IPS-15b (cell line): Measurements from ENCODE around the gene NPDC1.
"Not testable (repeated sequence)": the region's sequence is repeated elsewhere in the genome, so short reads cannot be mapped to it uniquely, and the experiment has no call there.

Source experiments
- H3K27me3 ChIP-seq: one replicate; pipeline ENCODE4 v1.6.1; 2013; ENCODE audit warnings: low read length; ENCODE audit not compliant: control insufficient read depth, insufficient read depth
- H3K36me3 ChIP-seq: one replicate; pipeline ENCODE4 v1.6.1; 2013; ENCODE audit warnings: low read length; ENCODE audit not compliant: control insufficient read depth, insufficient read depth
- H3K4me1 ChIP-seq: one replicate; pipeline ENCODE4 v1.6.1; 2013; ENCODE audit warnings: mild to moderate bottlenecking, low read length; ENCODE audit not compliant: control insufficient read depth, insufficient read depth
- H3K4me3 ChIP-seq: one replicate; pipeline ENCODE4 v1.5.1; 2013; ENCODE audit warnings: low read depth, low read length
- H3K9ac ChIP-seq: one replicate; pipeline ENCODE4 v1.6.1; 2013; ENCODE audit warnings: low read depth, mild to moderate bottlenecking, low read length
- H3K9me3 ChIP-seq: one replicate; pipeline ENCODE4 v1.6.1; 2013; ENCODE audit warnings: mild to moderate bottlenecking, low read length; ENCODE audit not compliant: control insufficient read depth, insufficient read depth

NPDC1 gene

GRCh38 chr9:137008312-137008711 is 37.7 kb downstream of the NPDC1 start:
- Histone ChIP-seq H3K9me3 (no peaks in the 10 kb centered on the region), H3K4me3 (no peak overlapping the region), H3K27me3 (no peaks in the 10 kb centered on the region), H3K9ac (no peak overlapping the region), H3K4me1 (no peaks in the 10 kb centered on the region), H3K36me3 (peaks cover 6% of the 10 kb centered on the region)

- peaks cover 6% of the 10 kb centered on the region for H3K36me3 ChIP-seq
- no peak overlapping the region for H3K9ac ChIP-seq
- no peaks in the 10 kb centered on the region for H3K4me1 ChIP-seq
- no peaks in the 10 kb centered on the region for H3K27me3 ChIP-seq
- no peak overlapping the region for H3K4me3 ChIP-seq
- no peaks in the 10 kb centered on the region for H3K9me3 ChIP-seq
Observed at GRCh38 chr9:137007816-137008270, 38.1 kb downstream of the NPDC1 start.

GRCh38 chr9:137007108-137007815 is 38.7 kb downstream of the NPDC1 start:
- no peaks in the 10 kb centered on the region for H3K9me3 ChIP-seq
- no peak overlapping the region for H3K4me3 ChIP-seq
- no peaks in the 10 kb centered on the region for H3K27me3 ChIP-seq

GRCh38 chr9:137006116-137007003 is 39.6 kb downstream of the NPDC1 start:
- H3K36me3 ChIP-seq: peaks cover 3% of the 10 kb centered on the region
- no peak overlapping the region for H3K4me3 ChIP-seq
- no peaks in the 10 kb centered on the region for H3K27me3 ChIP-seq
- H3K9me3 ChIP-seq: no peaks in the 10 kb centered on the region
- no peak overlapping the region for H3K9ac ChIP-seq
- H3K4me1 ChIP-seq: no peaks in the 10 kb centered on the region

More at GRCh38 chr9:137007108-137007815, 38.7 kb downstream of the NPDC1 start:
- Histone ChIP-seq H3K4me1 (no peaks in the 10 kb centered on the region), H3K9ac (no peak overlapping the region), H3K36me3 (peaks cover 6% of the 10 kb centered on the region)

- not testable (repeated sequence) for H3K9me3 ChIP-seq, H3K36me3 ChIP-seq, H3K4me3 ChIP-seq, H3K4me1 ChIP-seq, H3K27me3 ChIP-seq, H3K9ac ChIP-seq
Observed at GRCh38 chr9:137004285-137004684, 41.7 kb downstream of the NPDC1 start.

GRCh38 chr9:137002646-137003041 is 43.3 kb downstream of the NPDC1 start:
- no peaks in the 10 kb centered on the region for H3K27me3 ChIP-seq
- no peaks in the 10 kb centered on the region for H3K4me1 ChIP-seq
- H3K36me3 ChIP-seq: no peaks in the 10 kb centered on the region
- H3K9me3 ChIP-seq: no peaks in the 10 kb centered on the region
- no peak overlapping the region for H3K4me3 ChIP-seq
- no peak overlapping the region for H3K9ac ChIP-seq

GRCh38 chr9:137001857-137002645 is 43.9 kb downstream of the NPDC1 start:
- no peaks in the 10 kb centered on the region for H3K36me3 ChIP-seq
- no peaks in the 10 kb centered on the region for H3K9me3 ChIP-seq
- H3K9ac ChIP-seq: no peak overlapping the region
- no peak overlapping the region for H3K4me3 ChIP-seq
- H3K4me1 ChIP-seq: peaks cover 2% of the 10 kb centered on the region
- no peaks in the 10 kb centered on the region for H3K27me3 ChIP-seq

- no peak overlapping the region for H3K4me3 ChIP-seq
- no peaks in the 10 kb centered on the region for H3K36me3 ChIP-seq
- H3K9me3 ChIP-seq: no peaks in the 10 kb centered on the region
- H3K27me3 ChIP-seq: peaks cover 3% of the 10 kb centered on the region
- no peak overlapping the region for H3K9ac ChIP-seq
- H3K4me1 ChIP-seq: peaks cover 5% of the 10 kb centered on the region
Observed at GRCh38 chr9:137000177-137000930, 45.6 kb downstream of the NPDC1 start.

GRCh38 chr9:136997830-136998234 is 48.1 kb downstream of the NPDC1 start:
- H3K9me3 ChIP-seq: no peaks in the 10 kb centered on the region
- no peaks in the 10 kb centered on the region for H3K36me3 ChIP-seq
- peaks cover 5% of the 10 kb centered on the region for H3K4me1 ChIP-seq
- H3K27me3 ChIP-seq: peaks cover 7% of the 10 kb centered on the region
- no peak overlapping the region for H3K4me3 ChIP-seq
- H3K9ac ChIP-seq: no peak overlapping the region

GRCh38 chr9:136997371-136997770 is 48.6 kb downstream of the NPDC1 start:
- no peak overlapping the region for H3K9ac ChIP-seq
- H3K9me3 ChIP-seq: no peaks in the 10 kb centered on the region
- H3K4me1 ChIP-seq: peaks cover 5% of the 10 kb centered on the region
- no peaks in the 10 kb centered on the region for H3K36me3 ChIP-seq
- H3K27me3 ChIP-seq: peaks cover 7% of the 10 kb centered on the region
- no peak overlapping the region for H3K4me3 ChIP-seq
